NCI-H2227 (cell line): ENCODE data around the gene UBE3B.

ENCODE experiments used
- DNase-seq: peaks from one replicate; lab custom pipeline; 2025; ENCODE audit not compliant: unreplicated experiment; lab: John Stamatoyannopoulos, UW

Gene UBE3B

GRCh38 chr12:109493938-109494337 is 16.5 kb downstream of the UBE3B start:
- no peak for DNase-seq

- DNase-seq, result no peak
Measured at GRCh38 chr12:109494348-109494881, 17.0 kb downstream of the UBE3B start.

GRCh38 chr12:109495012-109495411 is 17.6 kb downstream of the UBE3B start:
- no peak for DNase-seq

GRCh38 chr12:109496306-109496705 is 18.9 kb downstream of the UBE3B start:
- DNase-seq, result no peak

- DNase-seq, result no peak
Measured at GRCh38 chr12:109497675-109498074, 20.2 kb downstream of the UBE3B start.

- no peak for DNase-seq
Measured at GRCh38 chr12:109500406-109501185, 23.2 kb downstream of the UBE3B start.

- DNase-seq, result no peak
Measured at GRCh38 chr12:109501299-109501698, 23.9 kb downstream of the UBE3B start.

- DNase-seq, result no peak
Measured at GRCh38 chr12:109502332-109502731, 24.9 kb downstream of the UBE3B start.

- no peak for DNase-seq
Measured at GRCh38 chr12:109503611-109504010, 26.2 kb downstream of the UBE3B start.

- DNase-seq, result peak; percentile 11
Measured at GRCh38 chr12:109504068-109504467, 26.6 kb downstream of the UBE3B start.

- DNase-seq, result no peak
Measured at GRCh38 chr12:109510196-109510595, 32.8 kb downstream of the UBE3B start.

GRCh38 chr12:109512608-109513007 is 35.2 kb downstream of the UBE3B start:
- peak; percentile 41 for DNase-seq

GRCh38 chr12:109513051-109513450 is 35.6 kb downstream of the UBE3B start:
- no peak for DNase-seq

GRCh38 chr12:109513977-109514376 is 36.5 kb downstream of the UBE3B start:
- no peak for DNase-seq

GRCh38 chr12:109517619-109518018 is 40.2 kb downstream of the UBE3B start:
- no peak for DNase-seq

- DNase-seq, result peak; percentile 78
Measured at GRCh38 chr12:109518820-109519665, 41.6 kb downstream of the UBE3B start.

- no peak for DNase-seq
Measured at GRCh38 chr12:109519787-109520186, 42.4 kb downstream of the UBE3B start.

- DNase-seq, result no peak
Measured at GRCh38 chr12:109521831-109522230, 44.4 kb downstream of the UBE3B start.

- no peak for DNase-seq
Measured at GRCh38 chr12:109523071-109523470, 45.6 kb downstream of the UBE3B start.

GRCh38 chr12:109523504-109523903 is 46.1 kb downstream of the UBE3B start:
- DNase-seq, result no peak

- no peak for DNase-seq
Measured at GRCh38 chr12:109524466-109525278, 47.2 kb downstream of the UBE3B start.
